ENCODE data around the gene CFAP97D1.

DNA sequence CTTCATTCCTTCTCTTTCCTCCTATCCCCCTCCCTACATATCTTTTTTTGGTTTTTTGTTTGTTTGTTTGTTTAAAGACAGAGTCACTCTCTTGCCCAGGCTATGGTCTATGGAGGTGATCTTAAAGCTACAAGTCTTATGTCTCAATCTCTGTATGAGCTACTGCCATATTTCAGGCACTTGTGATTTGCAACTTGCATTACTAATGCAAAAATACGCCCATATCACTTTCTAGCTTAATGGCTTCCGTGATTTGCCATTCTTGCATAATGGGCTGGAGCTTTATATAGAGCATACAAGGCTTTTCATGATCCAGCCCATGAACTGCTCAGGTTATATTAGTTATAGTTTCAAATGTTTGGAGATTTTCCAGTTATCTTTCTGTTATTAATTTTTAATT, 7.5 kb downstream of the CFAP97D1 start:
- TF ChIP-seq, protein P1, sequence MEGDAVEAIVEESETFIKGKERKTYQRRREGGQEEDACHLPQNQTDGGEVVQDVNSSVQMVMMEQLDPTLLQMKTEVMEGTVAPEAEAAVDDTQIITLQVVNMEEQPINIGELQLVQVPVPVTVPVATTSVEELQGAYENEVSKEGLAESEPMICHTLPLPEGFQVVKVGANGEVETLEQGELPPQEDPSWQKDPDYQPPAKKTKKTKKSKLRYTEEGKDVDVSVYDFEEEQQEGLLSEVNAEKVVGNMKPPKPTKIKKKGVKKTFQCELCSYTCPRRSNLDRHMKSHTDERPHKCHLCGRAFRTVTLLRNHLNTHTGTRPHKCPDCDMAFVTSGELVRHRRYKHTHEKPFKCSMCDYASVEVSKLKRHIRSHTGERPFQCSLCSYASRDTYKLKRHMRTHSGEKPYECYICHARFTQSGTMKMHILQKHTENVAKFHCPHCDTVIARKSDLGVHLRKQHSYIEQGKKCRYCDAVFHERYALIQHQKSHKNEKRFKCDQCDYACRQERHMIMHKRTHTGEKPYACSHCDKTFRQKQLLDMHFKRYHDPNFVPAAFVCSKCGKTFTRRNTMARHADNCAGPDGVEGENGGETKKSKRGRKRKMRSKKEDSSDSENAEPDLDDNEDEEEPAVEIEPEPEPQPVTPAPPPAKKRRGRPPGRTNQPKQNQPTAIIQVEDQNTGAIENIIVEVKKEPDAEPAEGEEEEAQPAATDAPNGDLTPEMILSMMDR (IDR thresholded peaks at IDR 0.05): no peak
- no peak for TF ChIP-seq SMAD4 (CRISPR knock-in tag; IDR thresholded peaks at IDR 0.05)
- TF ChIP-seq ELF4 (CRISPR knock-in tag; IDR thresholded peaks at IDR 0.05; ENCODE audit: low read depth): no peak
- no peak for TF ChIP-seq NR2C2 (CRISPR knock-in tag; IDR thresholded peaks at IDR 0.05)
- TF ChIP-seq, protein P2, sequence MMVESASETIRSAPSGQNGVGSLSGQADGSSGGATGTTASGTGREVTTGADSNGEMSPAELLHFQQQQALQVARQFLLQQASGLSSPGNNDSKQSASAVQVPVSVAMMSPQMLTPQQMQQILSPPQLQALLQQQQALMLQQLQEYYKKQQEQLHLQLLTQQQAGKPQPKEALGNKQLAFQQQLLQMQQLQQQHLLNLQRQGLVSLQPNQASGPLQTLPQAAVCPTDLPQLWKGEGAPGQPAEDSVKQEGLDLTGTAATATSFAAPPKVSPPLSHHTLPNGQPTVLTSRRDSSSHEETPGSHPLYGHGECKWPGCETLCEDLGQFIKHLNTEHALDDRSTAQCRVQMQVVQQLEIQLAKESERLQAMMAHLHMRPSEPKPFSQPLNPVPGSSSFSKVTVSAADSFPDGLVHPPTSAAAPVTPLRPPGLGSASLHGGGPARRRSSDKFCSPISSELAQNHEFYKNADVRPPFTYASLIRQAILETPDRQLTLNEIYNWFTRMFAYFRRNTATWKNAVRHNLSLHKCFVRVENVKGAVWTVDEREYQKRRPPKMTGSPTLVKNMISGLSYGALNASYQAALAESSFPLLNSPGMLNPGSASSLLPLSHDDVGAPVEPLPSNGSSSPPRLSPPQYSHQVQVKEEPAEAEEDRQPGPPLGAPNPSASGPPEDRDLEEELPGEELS (CRISPR knock-in tag; IDR thresholded peaks at IDR 0.05): no peak
- no peak for TF ChIP-seq TEAD4 (CRISPR knock-in tag; IDR thresholded peaks at IDR 0.05)
- TF ChIP-seq, protein P3, sequence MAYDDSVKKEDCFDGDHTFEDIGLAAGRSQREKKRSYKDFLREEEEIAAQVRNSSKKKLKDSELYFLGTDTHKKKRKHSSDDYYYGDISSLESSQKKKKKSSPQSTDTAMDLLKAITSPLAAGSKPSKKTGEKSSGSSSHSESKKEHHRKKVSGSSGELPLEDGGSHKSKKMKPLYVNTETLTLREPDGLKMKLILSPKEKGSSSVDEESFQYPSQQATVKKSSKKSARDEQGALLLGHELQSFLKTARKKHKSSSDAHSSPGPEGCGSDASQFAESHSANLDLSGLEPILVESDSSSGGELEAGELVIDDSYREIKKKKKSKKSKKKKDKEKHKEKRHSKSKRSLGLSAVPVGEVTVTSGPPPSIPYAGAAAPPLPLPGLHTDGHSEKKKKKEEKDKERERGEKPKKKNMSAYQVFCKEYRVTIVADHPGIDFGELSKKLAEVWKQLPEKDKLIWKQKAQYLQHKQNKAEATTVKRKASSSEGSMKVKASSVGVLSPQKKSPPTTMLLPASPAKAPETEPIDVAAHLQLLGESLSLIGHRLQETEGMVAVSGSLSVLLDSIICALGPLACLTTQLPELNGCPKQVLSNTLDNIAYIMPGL (CRISPR knock-in tag; IDR thresholded peaks at IDR 0.05): no peak
